Measurements from ENCODE around the gene WNT7B. TPM values are rescaled to one million over a fixed set of nuclear protein-coding genes. Genes with fewer than 3 reads are reported as not detected.

WNT7B gene
- total RNA-seq, 1 experiment from 2014 or later, result not detected

DNA sequence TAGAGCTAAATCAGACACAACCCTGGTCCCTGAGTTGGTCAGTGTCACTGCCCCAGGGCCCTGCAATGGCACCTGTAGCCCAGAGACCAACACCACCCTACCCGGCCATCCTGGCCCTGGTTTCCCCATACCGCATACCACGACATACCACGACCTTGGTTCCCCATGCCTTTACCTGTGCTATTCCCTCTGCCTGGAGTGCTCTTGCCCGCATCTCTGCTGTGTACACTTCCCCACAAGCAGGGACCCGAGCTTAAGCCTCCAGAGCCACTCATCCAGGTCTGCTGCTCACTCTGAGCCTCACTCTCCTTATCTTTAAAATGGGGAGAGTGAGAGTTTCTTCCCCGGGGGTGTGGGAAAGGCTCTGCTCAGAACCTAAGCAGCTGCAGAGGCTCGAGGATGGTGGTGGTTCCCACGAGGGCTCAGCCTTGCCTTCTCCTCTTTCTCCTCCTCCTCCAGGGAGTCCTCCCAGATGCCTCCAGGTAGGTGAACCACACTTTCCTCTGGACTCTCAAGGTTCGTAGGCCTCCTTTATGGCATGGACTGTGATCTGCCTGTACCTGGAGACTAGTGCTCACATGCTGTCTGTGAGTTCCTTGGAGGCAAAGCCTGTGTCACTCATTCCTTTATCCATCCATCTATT, 48.1 kb downstream of the WNT7B start:
- DNase-seq, result no peak
- H3K36me3 ChIP-seq, result no peaks in the 10 kb centered on the region
- H3K4me3 ChIP-seq, result no peak overlapping the region
- no peaks in the 10 kb centered on the region for H3K9me3 ChIP-seq (replicated peaks)
- H3K27ac ChIP-seq, result no peak overlapping the region
- H3K4me1 ChIP-seq, result peaks cover 6% of the 10 kb centered on the region; the same call in 1 of the 2 replicates
- H3K27me3 ChIP-seq, result peaks cover 1% of the 10 kb centered on the region; the same call in 1 of the 2 replicates

GRCh38 chr22:45927059-45927458, 49.9 kb downstream of the WNT7B start:
- Histone ChIP-seq H3K9me3 (replicated peaks) (no peaks in the 10 kb centered on the region), H3K27ac (no peak overlapping the region), H3K4me3 (no peak overlapping the region), H3K36me3 (no peaks in the 10 kb centered on the region), H3K4me1 (peaks cover 6% of the 10 kb centered on the region; the same call in 1 of the 2 replicates), H3K27me3 (no peaks in the 10 kb centered on the region)
- DNase-seq, result no peak

DNA sequence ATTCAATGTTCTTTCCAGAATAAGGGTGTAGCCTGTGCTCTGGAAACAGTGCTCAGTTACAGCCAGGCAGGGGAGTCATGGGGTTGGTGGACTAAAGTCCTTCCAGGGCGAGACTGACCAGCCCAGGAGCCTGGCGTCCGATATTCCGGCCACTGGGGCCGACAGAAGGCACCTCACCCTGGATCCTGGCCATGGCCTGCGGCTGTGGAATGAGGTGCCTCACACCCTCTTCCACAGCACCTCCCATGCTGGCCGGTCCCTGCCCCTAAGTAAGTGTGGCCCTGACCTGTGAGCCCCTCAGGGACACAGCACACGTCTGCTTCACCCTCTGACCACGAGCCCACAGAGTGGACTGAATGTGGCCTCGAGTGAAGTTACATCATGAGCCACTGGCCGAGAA, 50.5 kb downstream of the WNT7B start:
- no peak overlapping the region for H3K4me3 ChIP-seq
- H3K9me3 ChIP-seq (replicated peaks), result no peaks in the 10 kb centered on the region
- H3K4me1 ChIP-seq, result peaks cover 6% of the 10 kb centered on the region; the same call in 1 of the 2 replicates
- no peaks in the 10 kb centered on the region for H3K36me3 ChIP-seq
- H3K27me3 ChIP-seq, result no peaks in the 10 kb centered on the region
- H3K27ac ChIP-seq, result no peak overlapping the region
- DNase-seq, result no peak

GRCh38 chr22:45925811-45926351, 51.1 kb downstream of the WNT7B start:
- Histone ChIP-seq H3K4me1 (peaks cover 6% of the 10 kb centered on the region; the same call in 1 of the 2 replicates), H3K9me3 (replicated peaks) (no peaks in the 10 kb centered on the region), H3K36me3 (no peaks in the 10 kb centered on the region), H3K27me3 (no peaks in the 10 kb centered on the region), H3K27ac (no peak overlapping the region), H3K4me3 (no peak overlapping the region)
- DNase-seq, result no peak

DNA sequence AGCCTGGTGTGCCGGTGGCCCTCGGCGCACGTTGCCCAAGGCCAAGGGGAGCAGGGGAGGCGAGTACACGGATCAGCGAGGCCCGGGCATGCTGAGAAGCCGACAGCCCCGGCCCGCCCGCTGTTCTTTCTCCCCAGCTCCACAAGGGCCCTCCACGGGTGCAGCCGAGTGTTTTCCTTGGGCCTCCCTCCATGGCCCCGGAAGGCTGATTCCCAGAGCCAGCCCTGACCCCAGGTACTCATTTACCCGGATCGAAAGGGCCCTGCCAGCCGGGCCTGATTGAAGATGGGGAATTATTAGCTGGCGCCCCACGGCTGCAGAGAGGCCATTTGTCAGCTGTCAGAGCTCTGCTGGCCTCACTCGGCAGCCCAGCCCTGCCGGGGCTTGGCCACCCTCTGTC, 53.1 kb downstream of the WNT7B start:
- Histone ChIP-seq H3K4me1 (no peaks in the 10 kb centered on the region), H3K27me3 (no peaks in the 10 kb centered on the region), H3K9me3 (replicated peaks) (no peaks in the 10 kb centered on the region), H3K4me3 (no peak overlapping the region), H3K36me3 (no peaks in the 10 kb centered on the region), H3K27ac (no peak overlapping the region)
- DNase-seq, result no peak

GRCh38 chr22:45923212-45923611, 53.8 kb downstream of the WNT7B start:
- no peaks in the 10 kb centered on the region for H3K36me3 ChIP-seq
- no peak overlapping the region for H3K27ac ChIP-seq
- no peak overlapping the region for H3K4me3 ChIP-seq
- DNase-seq, result no peak
- no peaks in the 10 kb centered on the region for H3K27me3 ChIP-seq
- H3K9me3 ChIP-seq (replicated peaks), result no peaks in the 10 kb centered on the region
- no peaks in the 10 kb centered on the region for H3K4me1 ChIP-seq

DNA sequence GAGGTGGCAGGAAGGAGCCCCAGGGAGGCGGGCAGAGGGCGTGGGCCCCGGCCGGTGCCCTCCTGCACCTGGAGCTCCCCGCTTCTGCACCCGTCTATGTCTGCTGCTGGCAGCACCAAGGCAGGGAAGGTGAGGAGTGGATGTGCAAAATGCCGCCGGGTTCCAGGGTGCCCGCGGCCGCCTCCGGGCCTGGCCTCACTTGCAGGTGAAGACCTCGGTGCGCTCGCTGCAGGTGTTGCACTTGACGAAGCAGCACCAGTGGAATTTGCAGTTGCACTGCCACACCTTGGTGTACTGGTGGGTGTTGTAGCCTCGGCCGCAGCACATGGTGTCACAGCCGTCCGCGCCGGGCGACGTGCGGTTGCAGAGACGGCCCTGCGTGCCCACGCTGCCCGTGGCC, 54.3 kb downstream of the WNT7B start:
- no peak for DNase-seq
- H3K4me3 ChIP-seq, result no peak overlapping the region
- no peak overlapping the region for H3K27ac ChIP-seq
- no peaks in the 10 kb centered on the region for H3K36me3 ChIP-seq
- no peaks in the 10 kb centered on the region for H3K4me1 ChIP-seq
- no peaks in the 10 kb centered on the region for H3K9me3 ChIP-seq (replicated peaks)
- H3K27me3 ChIP-seq, result no peaks in the 10 kb centered on the region

- H3K27me3 ChIP-seq, result no peaks in the 10 kb centered on the region
- no peaks in the 10 kb centered on the region for H3K36me3 ChIP-seq
- H3K4me1 ChIP-seq, result no peaks in the 10 kb centered on the region
- no peak overlapping the region for H3K4me3 ChIP-seq
- no peak for DNase-seq
- H3K9me3 ChIP-seq (replicated peaks), result no peaks in the 10 kb centered on the region
- H3K27ac ChIP-seq, result no peak overlapping the region
Observed at GRCh38 chr22:45922256-45922655, 54.7 kb downstream of the WNT7B start.

GRCh38 chr22:45919504-45920286, 57.3 kb downstream of the WNT7B start:
- Histone ChIP-seq H3K27ac (no peak overlapping the region), H3K4me1 (no peaks in the 10 kb centered on the region), H3K9me3 (replicated peaks) (no peaks in the 10 kb centered on the region), H3K27me3 (no peaks in the 10 kb centered on the region), H3K4me3 (no peak overlapping the region), H3K36me3 (no peaks in the 10 kb centered on the region)
- no peak for DNase-seq

- Histone ChIP-seq H3K4me1 (no peaks in the 10 kb centered on the region), H3K27ac (no peak overlapping the region), H3K4me3 (no peak overlapping the region), H3K9me3 (replicated peaks) (no peaks in the 10 kb centered on the region), H3K27me3 (no peaks in the 10 kb centered on the region), H3K36me3 (no peaks in the 10 kb centered on the region)
- DNase-seq, result peak; percentile 29
Observed at GRCh38 chr22:45918459-45919370, 58.2 kb downstream of the WNT7B start.

DNA sequence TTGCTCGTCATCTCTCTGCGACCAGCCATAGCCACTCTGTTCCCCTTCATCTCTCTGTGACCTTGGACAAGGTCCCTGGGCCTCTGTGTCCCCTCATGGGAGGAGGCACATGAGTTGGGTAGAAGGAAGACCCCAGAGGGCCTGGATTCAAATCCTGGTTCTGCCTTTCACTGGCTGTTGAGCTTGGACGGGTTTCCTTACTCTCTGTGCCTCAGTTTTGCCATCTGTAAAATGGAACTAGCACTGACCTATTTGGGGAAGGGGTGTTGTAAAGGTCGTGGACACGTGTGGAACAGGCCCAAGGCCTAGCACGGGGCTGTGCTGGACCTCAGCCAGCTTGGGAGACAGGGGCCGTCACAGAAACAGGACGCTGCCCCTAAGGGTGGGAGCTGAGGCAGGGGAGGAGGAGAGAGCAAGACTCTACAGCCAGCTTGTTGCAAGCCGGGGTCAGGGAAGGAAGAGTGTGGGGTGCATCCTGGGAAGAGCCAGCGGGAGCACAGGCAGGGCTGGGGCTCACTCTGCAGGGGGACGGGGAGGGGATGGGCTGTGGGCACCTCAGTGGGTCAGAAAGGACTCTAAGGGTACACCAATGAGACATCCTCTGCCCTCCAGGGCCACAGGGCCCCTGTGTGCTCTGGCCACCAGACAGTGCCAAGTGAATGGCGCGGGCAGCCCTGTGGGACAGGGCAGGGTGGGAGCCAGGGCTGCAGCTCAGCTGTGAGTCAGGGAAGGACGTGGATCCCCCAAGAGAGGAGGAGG, 59.1 kb downstream of the WNT7B start:
- Histone ChIP-seq H3K9me3 (replicated peaks) (no peaks in the 10 kb centered on the region), H3K27me3 (no peaks in the 10 kb centered on the region), H3K4me1 (no peaks in the 10 kb centered on the region), H3K4me3 (no peak overlapping the region), H3K36me3 (no peaks in the 10 kb centered on the region), H3K27ac (no peak overlapping the region)
- no peak for DNase-seq

DNA sequence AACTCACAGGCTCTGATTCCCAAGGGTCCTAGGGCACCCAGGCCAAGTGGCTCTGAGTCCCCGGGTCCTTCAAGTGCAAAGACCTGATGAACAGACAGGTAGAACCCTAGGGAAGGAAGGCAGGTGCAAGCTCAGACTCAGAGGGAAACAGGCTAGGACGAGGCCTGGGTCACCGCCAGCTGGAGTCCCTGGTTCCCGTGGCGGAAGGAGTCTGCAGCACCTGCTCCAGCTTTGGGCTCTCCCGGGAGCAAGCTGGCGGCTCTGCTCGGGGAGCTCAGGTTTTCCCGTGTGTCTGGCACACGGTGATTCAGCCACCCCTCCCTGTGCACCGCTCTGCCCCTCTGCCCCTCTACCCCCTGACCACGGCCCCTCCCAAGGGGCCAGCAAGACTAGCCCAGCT, 59.8 kb downstream of the WNT7B start:
- no peak overlapping the region for H3K4me3 ChIP-seq
- H3K27ac ChIP-seq, result no peak overlapping the region
- DNase-seq, result no peak
- H3K4me1 ChIP-seq, result no peaks in the 10 kb centered on the region
- H3K36me3 ChIP-seq, result no peaks in the 10 kb centered on the region
- H3K9me3 ChIP-seq (replicated peaks), result no peaks in the 10 kb centered on the region
- H3K27me3 ChIP-seq, result no peaks in the 10 kb centered on the region

DNA sequence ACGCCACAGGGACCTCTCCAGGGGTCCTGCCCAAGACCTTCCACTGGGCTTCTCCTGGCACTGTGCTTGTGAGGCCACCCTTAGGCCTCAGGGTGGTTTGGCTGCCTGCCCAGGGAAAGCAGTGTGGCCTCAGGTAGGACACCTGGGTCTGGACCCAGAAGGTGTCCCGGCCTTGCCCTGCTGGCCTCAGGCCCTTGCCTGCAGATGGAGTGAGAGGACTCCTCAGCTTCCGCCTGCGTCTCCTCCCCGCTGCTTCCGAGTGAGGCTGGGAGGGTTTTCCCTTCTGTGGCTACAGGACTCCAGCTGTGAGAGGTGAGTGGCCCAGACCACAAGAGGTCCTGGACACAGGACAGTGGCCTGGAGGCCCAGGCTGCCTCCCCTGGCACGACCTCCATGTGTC, 60.4 kb downstream of the WNT7B start:
- no peaks in the 10 kb centered on the region for H3K4me1 ChIP-seq
- H3K9me3 ChIP-seq (replicated peaks), result no peaks in the 10 kb centered on the region
- DNase-seq, result no peak
- H3K27me3 ChIP-seq, result no peaks in the 10 kb centered on the region
- no peak overlapping the region for H3K27ac ChIP-seq
- no peaks in the 10 kb centered on the region for H3K36me3 ChIP-seq
- no peak overlapping the region for H3K4me3 ChIP-seq

GRCh38 chr22:45915841-45916240, 61.1 kb downstream of the WNT7B start:
- Histone ChIP-seq H3K36me3 (no peaks in the 10 kb centered on the region), H3K27me3 (no peaks in the 10 kb centered on the region), H3K9me3 (replicated peaks) (no peaks in the 10 kb centered on the region), H3K27ac (no peak overlapping the region), H3K4me3 (no peak overlapping the region), H3K4me1 (no peaks in the 10 kb centered on the region)
- DNase-seq, result no peak
